DMS153 treated with DMSO at 0.1 percent for 48 hours (cell line): Measurements from ENCODE around the gene C12orf56.
"Not testable (repeated sequence)": the region's sequence is repeated elsewhere in the genome, so short reads cannot be mapped to it uniquely, and the experiment has no call there.

Source experiments
- DNase-seq: peaks from one replicate; lab custom pipeline; 2025; ENCODE audit not compliant: unreplicated experiment; lab: John Stamatoyannopoulos, UW

The C12orf56 gene

GRCh38 chr12:64318605-64319004, 72.0 kb downstream of the C12orf56 start:
- DNase-seq: no peak

- no peak for DNase-seq
Observed at GRCh38 chr12:64311877-64312276, 78.7 kb downstream of the C12orf56 start.

- no peak for DNase-seq
Observed at GRCh38 chr12:64304571-64304970, 86.0 kb downstream of the C12orf56 start.

- no peak for DNase-seq
Observed at GRCh38 chr12:64299628-64300027, 90.9 kb downstream of the C12orf56 start.

GRCh38 chr12:64296301-64296700, 94.3 kb downstream of the C12orf56 start:
- no peak for DNase-seq

GRCh38 chr12:64293654-64294364, 96.7 kb downstream of the C12orf56 start:
- no peak for DNase-seq

- not testable (repeated sequence) for DNase-seq
Observed at GRCh38 chr12:64293174-64293573, 97.4 kb downstream of the C12orf56 start.

- DNase-seq: no peak
Observed at GRCh38 chr12:64286521-64286920, 104.0 kb downstream of the C12orf56 start.

- DNase-seq: no peak
Observed at GRCh38 chr12:64284256-64284655, 106.3 kb downstream of the C12orf56 start.

GRCh38 chr12:64278421-64278820, 112.1 kb downstream of the C12orf56 start:
- DNase-seq: no peak

- no peak for DNase-seq
Observed at GRCh38 chr12:64273527-64274403, 116.8 kb downstream of the C12orf56 start.

GRCh38 chr12:64270411-64270810, 120.1 kb downstream of the C12orf56 start:
- DNase-seq: no peak

GRCh38 chr12:64269161-64269560, 121.4 kb downstream of the C12orf56 start:
- no peak for DNase-seq

GRCh38 chr12:64268409-64268808, 122.1 kb downstream of the C12orf56 start:
- DNase-seq: no peak

GRCh38 chr12:64265839-64266238, 124.7 kb downstream of the C12orf56 start:
- no peak for DNase-seq

GRCh38 chr12:64261813-64262212, 128.7 kb downstream of the C12orf56 start:
- DNase-seq: no peak

GRCh38 chr12:64258576-64258975, 132.0 kb downstream of the C12orf56 start:
- DNase-seq: no peak

GRCh38 chr12:64256166-64256800, 134.3 kb downstream of the C12orf56 start:
- DNase-seq: peak; percentile 70

GRCh38 chr12:64255249-64255648, 135.3 kb downstream of the C12orf56 start:
- DNase-seq: no peak

GRCh38 chr12:64253356-64253755, 137.2 kb downstream of the C12orf56 start:
- no peak for DNase-seq

- no peak for DNase-seq
Observed at GRCh38 chr12:64252681-64253080, 137.9 kb downstream of the C12orf56 start.

GRCh38 chr12:64243809-64244208, 146.7 kb downstream of the C12orf56 start:
- no peak for DNase-seq
